ENCODE measurements around the gene THG1L.

GRCh38 chr5:157710882-157711281 is 20.3 kb upstream of the THG1L start:
- TF ChIP-seq CTCF (IDR thresholded peaks at IDR 0.05; ENCODE audit: low read depth, low read length) (no peak), EZH2phosphoT487 (IDR thresholded peaks at IDR 0.05; ENCODE audit: low read depth) (no peak)

Measured in OCI-LY3 (cell line).